BJ (cell line): ENCODE measurements around the gene PLEKHA8. TPM values are rescaled to one million over a fixed set of nuclear protein-coding genes. Genes with fewer than 3 reads are reported as not detected.

Experiments
- CTCF ChIA-PET: fragments of 350-600 bp; formaldehyde crosslinking; extraction: SDS; loops from one replicate; lab custom pipeline; 2021; ENCODE audit warnings: antibody characterized with exemption, inconsistent platforms; lab: Yijun Ruan, JAX
- POLR2A ChIA-PET: fragments of 300-600 bp; sonication (Branson Sonifier 250); formaldehyde crosslinking; extraction: SDS; loops from one replicate; lab custom pipeline; 2021; ENCODE audit warnings: antibody characterized with exemption; lab: Charles Lee
- DNase-seq: peaks from one replicate; pipeline ENCODE4 v3.0.0-alpha.2; 2011; ENCODE audit warnings: low read depth
- H3K27me3 ChIP-seq: 2 replicates; pipeline ENCODE4 v1.6.0; 2011; ENCODE audit warnings: low read length; ENCODE audit not compliant: control insufficient read depth, insufficient read depth
- H3K36me3 ChIP-seq: 2 replicates; pipeline ENCODE4 v1.5.1; 2011; ENCODE audit warnings: low read length; ENCODE audit not compliant: control insufficient read depth, insufficient read depth
- H3K4me3 ChIP-seq: 2 replicates; pipeline ENCODE4 v1.5.1; 2011; ENCODE audit warnings: low read depth, mild to moderate bottlenecking, control low read depth, low read length
- polyA plus RNA-seq: library from polyadenylated mRNA; depleted of rRNA; stranded (reverse); fragments of >200 nt; gene quantifications from 2 replicates; pipeline ENCODE4 v1.2.3, GENCODE V29; 2011
- TF ChIP-seq, protein P1 (sequence below): IDR thresholded peaks from 2 replicates; pipeline ENCODE4 v1.5.1; 2011; ENCODE audit warnings: low read depth, mild to moderate bottlenecking, control low read depth, inconsistent platforms, low read length, moderate library complexity; ENCODE audit not compliant: insufficient read depth

Gene PLEKHA8
- polyA plus RNA-seq, 1 experiment = 4.2 TPM

DNA sequence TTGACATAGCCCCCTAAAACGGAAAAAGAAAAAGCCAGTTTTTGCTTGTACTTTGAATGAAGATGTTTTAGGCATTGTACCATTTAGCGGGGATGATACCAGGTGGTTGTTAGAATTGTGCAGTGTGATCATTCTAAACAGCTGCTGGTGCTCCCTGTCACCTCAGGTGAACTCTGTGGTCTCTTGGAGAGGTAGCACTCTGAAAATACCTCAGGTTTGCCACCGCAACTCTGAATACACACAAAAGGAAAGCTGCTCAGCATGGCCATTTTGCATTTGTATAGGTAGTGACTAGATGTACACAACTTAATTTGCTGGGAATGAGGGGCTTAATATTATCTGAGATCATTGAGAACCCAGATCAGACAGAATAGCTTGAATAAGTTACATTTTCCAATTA lies 52.6 kb downstream of the PLEKHA8 start:
- Histone ChIP-seq H3K4me3 (no peak overlapping the region), H3K27me3 (no peaks in the 10 kb centered on the region), H3K36me3 (peaks cover 6% of the 10 kb centered on the region)
- no peak for DNase-seq
- ChIA-PET POLR2A (no interaction called here), CTCF (interaction anchor here (1.4 kb wide), 1 partner anchor 142 kb away, joined by 3 read pairs; no protein-coding TSS in a partner anchor)
- TF ChIP-seq, protein P1, sequence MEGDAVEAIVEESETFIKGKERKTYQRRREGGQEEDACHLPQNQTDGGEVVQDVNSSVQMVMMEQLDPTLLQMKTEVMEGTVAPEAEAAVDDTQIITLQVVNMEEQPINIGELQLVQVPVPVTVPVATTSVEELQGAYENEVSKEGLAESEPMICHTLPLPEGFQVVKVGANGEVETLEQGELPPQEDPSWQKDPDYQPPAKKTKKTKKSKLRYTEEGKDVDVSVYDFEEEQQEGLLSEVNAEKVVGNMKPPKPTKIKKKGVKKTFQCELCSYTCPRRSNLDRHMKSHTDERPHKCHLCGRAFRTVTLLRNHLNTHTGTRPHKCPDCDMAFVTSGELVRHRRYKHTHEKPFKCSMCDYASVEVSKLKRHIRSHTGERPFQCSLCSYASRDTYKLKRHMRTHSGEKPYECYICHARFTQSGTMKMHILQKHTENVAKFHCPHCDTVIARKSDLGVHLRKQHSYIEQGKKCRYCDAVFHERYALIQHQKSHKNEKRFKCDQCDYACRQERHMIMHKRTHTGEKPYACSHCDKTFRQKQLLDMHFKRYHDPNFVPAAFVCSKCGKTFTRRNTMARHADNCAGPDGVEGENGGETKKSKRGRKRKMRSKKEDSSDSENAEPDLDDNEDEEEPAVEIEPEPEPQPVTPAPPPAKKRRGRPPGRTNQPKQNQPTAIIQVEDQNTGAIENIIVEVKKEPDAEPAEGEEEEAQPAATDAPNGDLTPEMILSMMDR = no peak

DNA sequence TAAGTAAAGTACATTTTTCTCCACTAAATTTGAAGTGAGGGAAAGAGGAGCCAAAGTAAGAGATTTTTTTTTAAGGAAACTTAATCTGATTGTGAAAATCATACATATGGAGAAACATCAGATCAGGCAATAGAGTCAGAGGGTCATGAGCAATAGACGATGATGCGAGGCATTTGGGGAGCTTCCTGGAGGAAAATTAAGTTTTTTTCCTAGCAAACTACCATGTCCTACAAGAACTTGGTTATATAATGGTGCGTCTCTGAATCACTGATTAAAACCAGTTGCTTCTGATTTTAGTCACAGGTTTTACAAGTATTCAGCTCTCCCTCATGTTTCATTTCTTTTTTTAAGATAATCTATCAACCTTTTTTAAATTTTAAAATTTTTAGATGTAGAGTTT lies 54.5 kb downstream of the PLEKHA8 start:
- TF ChIP-seq, protein P1 = no peak
- peaks cover 6% of the 10 kb centered on the region for H3K36me3 ChIP-seq
- H3K4me3 ChIP-seq = no peak overlapping the region
- H3K27me3 ChIP-seq = no peaks in the 10 kb centered on the region
- POLR2A ChIA-PET = interaction anchor here (1.4 kb wide), 1 partner anchor 9 kb away, joined by 3 read pairs; no protein-coding TSS in a partner anchor
- CTCF ChIA-PET = interaction anchor here (0.8 to 1.7 kb wide), 5 partner anchors 8 to 161 kb away, joined by 3 to 6 read pairs (median 3); no protein-coding TSS in a partner anchor
- DNase-seq = no peak

- no peak for DNase-seq
- H3K27me3 ChIP-seq = no peaks in the 10 kb centered on the region
- ChIA-PET POLR2A (interaction anchor here (1.4 kb wide), 1 partner anchor 8 kb away, joined by 3 read pairs; no protein-coding TSS in a partner anchor), CTCF (interaction anchor here (1.0 to 1.6 kb wide), 2 partner anchors 14 to 22 kb away, joined by 3 to 5 read pairs; no protein-coding TSS in a partner anchor)
- TF ChIP-seq, protein P1 = no peak
- H3K4me3 ChIP-seq = no peak overlapping the region
- peaks cover 6% of the 10 kb centered on the region for H3K36me3 ChIP-seq
These were observed 55.1 kb downstream of the PLEKHA8 start for GRCh38 chr7:30083334-30083733.

DNA sequence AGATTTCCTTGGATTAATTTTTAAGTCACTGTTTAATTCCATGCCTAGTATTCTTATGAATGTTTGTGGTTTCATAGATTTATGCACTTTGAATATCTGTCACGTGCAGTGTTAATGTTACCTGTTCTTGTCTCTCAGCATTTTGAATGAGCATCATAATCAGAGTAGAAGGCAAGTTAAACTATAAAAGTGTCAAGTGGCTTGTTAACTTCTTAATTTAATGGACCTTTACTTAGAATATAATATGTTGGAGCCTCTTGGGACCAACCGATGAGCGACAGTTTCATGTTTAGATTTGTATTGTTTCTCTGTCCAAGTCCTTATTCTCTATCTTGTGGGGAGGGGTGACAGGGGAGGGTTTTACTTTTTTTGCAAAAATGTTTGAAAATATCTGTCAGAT lies 56.0 kb downstream of the PLEKHA8 start:
- no peak for DNase-seq
- POLR2A ChIA-PET = no interaction called here
- peaks cover 6% of the 10 kb centered on the region; the same call in 1 of the 2 replicates for H3K36me3 ChIP-seq
- no peak overlapping the region for H3K4me3 ChIP-seq
- H3K27me3 ChIP-seq = no peaks in the 10 kb centered on the region
- CTCF ChIA-PET = no interaction called here
- TF ChIP-seq, protein P1 = no peak

DNA sequence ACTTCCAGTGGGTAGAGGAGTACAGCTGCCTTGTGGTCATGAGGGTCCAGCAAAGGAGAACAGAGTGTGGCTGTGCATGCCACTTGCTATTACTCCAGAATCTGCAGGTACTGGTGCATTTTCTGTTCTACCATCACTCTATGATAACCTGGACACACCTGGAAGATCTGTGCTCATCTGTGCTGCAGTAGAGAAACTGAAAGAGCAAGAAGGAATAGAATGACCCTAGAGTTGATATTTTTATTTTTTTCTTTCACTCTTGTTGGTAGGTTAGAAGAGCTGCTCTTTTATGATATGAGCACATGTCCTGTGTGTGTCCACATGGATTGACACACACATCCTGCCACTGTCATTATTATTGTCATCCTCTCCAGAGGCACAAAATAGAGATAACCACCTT lies 58.3 kb downstream of the PLEKHA8 start:
- no peak overlapping the region for H3K4me3 ChIP-seq
- POLR2A ChIA-PET = no interaction called here
- TF ChIP-seq, protein P1 = no peak
- no peak for DNase-seq
- H3K27me3 ChIP-seq = no peaks in the 10 kb centered on the region
- CTCF ChIA-PET = interaction anchor here (5.2 kb wide), 1 partner anchor 10 kb away, joined by 35 read pairs; no protein-coding TSS in a partner anchor
- peaks cover 4% of the 10 kb centered on the region; the same call in 1 of the 2 replicates for H3K36me3 ChIP-seq
